Stimulated activated CD4-positive, alpha-beta T cell treated with anti-CD3 and anti-CD28 coated beads, Interleukin-15, amount 100 ng/mL, for 48 hours (primary cell): Measurements from ENCODE around the gene ARAP2.

Experiments
- DNase-seq, 2 donors: peaks; one replicate each; pipeline ENCODE4 v3.0.0-alpha.2; 2020; ENCODE audit warnings: low read depth in 2 of 2

The ARAP2 gene

DNA sequence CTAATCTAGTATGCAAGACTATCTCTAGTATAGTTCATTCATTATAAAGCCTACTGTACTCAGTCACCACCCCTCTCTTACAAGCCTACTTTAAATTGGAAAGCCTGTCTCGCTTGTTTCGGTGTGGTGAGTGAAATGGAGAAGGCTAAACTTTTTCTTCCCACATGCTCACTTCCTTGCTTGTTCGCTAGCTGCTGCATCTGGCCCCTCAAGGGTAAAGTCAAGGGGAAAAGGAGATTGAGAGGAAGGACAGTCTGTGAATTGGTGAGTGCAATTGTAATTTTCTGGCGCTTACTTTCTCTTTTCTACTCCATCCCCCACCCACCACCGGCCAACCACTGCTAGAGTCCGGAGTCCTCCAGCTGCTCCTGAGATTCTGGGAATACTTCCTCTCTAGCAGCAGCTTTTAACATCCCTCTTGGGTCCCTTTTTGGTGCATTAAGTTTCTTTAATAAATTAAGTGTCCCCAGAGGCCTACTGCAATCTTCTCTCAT, 12.1 kb upstream of the ARAP2 start:
- no peak for DNase-seq

GRCh38 chr4:36255577-36255976, 11.3 kb upstream of the ARAP2 start:
- no peak for DNase-seq

DNA sequence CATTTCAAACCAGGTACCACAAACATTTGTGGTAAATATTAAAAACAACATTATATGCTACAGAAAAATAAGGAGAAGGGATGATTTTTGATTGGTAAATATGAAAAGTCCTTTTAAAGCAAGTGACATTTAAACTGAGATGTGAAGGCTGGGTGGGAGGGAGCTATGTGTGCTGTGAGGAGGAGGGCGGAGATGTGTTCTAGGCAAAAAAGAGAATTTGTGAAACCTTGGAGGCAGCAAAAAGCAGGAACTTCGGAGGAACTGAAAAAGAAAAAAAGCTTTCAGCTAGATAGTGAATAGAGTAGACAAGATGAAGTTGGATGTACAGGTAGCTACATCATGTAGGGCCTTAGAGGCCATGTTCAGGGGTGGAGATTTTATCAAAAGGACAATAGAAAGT, 10.1 kb upstream of the ARAP2 start:
- DNase-seq = no peak

DNA sequence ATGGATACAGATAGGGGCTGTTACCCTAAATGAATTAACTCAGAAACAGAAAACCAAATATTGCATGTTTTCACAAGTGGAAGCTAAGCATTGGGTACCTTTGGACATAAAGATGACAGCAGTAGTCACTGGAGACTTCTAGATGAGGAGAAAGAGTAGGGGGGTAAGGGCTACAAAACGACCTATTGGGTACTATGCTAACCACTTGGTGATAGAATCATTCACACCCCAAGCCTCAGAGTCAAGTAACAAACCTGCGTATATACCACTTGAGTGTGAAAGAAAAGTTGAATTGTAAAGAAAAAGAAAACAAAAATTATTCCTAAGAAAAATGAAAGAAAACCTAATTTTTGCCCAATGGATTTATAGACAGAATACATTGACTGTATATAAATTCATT, 7.7 kb upstream of the ARAP2 start:
- no peak for DNase-seq

DNA sequence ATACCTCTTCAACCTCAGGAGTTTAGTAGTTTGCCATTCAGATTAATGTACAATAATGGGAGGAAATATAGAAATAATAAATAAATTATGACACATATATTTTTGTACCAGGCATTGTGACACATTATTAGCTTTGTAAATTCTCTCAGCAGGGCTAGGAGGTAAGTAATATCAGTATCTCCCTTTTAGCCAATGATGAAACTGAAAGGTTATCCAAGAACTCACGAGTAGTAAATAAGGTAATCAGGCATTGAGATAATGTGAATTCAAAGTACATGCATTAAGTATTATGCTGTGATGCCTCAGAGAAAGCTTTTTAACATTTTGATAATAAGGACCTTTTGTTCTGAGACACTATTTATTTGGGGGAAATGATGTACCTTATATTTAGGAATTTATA, 5.3 kb upstream of the ARAP2 start:
- no peak for DNase-seq

- peak in 1 of 2 donors; percentile 32 for DNase-seq
These were observed 708 bp downstream of the ARAP2 start for GRCh38 chr4:36243355-36244256.

- DNase-seq = no peak
These were observed 1.5 kb downstream of the ARAP2 start for GRCh38 chr4:36242629-36243354.

DNA sequence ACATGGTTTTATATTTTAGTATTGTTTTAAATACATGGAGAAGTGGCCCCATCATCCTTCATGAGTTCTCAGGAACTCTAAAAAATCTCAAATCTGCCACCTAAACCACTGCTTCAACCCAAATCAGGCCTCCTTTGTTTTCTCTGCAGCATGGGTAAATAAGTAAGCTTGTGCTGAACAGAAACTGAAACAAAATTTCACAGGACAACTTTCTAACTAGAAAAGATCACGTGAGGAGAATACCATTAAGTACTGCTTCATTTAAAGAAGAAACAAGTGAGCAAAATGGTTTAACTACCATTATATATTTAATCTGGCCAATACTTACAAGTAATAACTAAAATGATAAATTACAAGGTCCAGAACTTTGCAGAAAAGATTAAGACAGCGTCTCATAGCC, 2.5 kb downstream of the ARAP2 start:
- DNase-seq = no peak

- no peak for DNase-seq
These were observed 6.7 kb downstream of the ARAP2 start for GRCh38 chr4:36237366-36238313.

GRCh38 chr4:36236159-36236558, 8.2 kb downstream of the ARAP2 start:
- DNase-seq = no peak

DNA sequence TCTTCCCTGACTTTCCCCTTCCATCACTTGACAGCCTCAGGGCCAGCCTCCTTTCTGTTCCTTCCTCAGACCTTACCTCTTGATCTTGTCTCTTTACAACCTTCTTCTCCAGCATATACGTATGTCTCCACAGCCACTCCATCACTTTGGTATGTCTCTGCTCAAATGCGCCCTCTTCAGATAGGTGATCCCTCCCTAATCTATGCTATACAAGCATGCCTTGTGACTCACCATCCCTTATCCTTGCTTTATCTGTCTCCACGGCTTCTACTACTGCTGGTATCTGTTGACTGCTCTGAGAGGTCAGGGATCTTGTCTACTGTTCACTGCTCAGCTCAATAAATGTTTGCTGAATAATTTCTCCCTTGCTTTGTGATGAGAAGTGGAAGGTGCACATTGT, 9.0 kb downstream of the ARAP2 start:
- DNase-seq = no peak

GRCh38 chr4:36233567-36234266, 10.6 kb downstream of the ARAP2 start:
- DNase-seq = no peak

- DNase-seq = no peak
These were observed 13.8 kb downstream of the ARAP2 start for GRCh38 chr4:36230534-36230933.

GRCh38 chr4:36227913-36228312, 16.4 kb downstream of the ARAP2 start:
- no peak for DNase-seq

DNA sequence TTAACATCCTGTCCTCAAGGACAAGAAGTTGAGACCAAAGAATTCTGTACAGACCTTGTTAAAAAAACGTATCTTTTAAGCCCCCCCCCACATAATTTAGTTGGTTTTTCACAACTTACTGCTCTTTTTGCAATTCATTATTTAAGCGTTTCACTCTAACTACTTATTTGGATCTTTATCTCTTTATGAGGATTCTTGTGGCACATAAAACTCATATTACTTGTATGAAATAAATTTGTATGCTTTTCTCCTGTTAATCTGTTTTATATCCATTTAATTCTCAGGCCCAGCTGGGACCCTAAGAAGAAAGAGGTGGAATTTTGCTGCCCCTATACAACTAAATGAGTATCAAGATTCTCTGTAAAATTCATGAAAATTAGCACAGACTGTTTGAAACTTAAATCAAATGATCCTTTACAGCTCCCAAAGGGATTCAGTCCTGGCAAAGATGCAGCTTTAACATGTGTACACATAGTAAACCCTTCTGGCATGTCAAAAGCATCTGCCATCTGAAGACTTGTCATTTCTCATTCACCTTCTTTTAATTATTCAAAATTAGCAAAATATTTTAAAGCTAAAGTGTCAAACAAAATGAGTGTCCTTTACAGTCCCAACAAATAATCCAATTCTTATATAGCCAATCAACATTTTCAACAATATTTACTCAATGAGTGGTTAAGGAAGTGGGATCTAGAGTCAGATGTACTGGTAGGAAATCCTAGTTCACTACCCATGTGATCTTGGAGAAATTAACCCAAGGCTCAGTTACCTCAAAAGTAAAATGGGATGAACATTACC, 17.7 kb downstream of the ARAP2 start:
- DNase-seq = no peak

- DNase-seq = no peak
These were observed 19.1 kb downstream of the ARAP2 start for GRCh38 chr4:36224972-36225903.

DNA sequence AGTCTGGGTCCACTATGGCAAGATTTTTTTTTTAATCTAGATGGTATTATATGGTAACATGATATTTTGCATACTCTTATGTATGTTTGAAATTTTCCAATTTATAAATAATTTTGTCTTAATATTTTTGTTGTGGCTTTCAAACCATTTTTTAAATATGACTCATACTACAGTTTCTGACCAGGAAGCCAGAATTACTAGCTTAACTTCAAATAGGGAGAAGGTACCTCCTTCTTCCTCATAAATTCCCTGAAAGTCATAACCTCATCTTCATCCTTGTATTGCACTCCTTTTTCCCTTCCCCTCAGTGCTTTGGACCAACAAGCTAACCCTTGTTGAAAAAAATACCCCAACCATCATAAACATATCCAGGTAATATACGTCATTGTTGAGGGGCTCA, 21.6 kb downstream of the ARAP2 start:
- DNase-seq = no peak

GRCh38 chr4:36220776-36221175, 23.5 kb downstream of the ARAP2 start:
- DNase-seq = no peak

GRCh38 chr4:36218121-36218520, 26.2 kb downstream of the ARAP2 start:
- DNase-seq = no peak
